GM23338 (cell line): Measurements from ENCODE around the gene ELOVL4. TPM values are rescaled to one million over a fixed set of nuclear protein-coding genes. Genes with fewer than 3 reads are reported as not detected.

Source experiments
- ATAC-seq: fragments of 200-7000 bp; cut with Tn5 transposase; 3 replicates; pipeline ENCODE4 v1.9.1; 2020
- DNase-seq: peaks from one replicate; pipeline ENCODE4 v3.0.0-alpha.2; 2015; ENCODE audit warnings: low spot score
- H2AFZ ChIP-seq: fragments of 200-600 bp; sonication (generic); 2 replicates; pipeline ENCODE4 v1.8.0; 2016; ENCODE audit warnings: antibody characterized with exemption, mild to moderate bottlenecking, moderate library complexity
- H3F3A ChIP-seq: fragments of 200-600 bp; sonication (generic); replicated peaks from 2 replicates; pipeline ENCODE4 v1.8.0; 2017; ENCODE audit warnings: antibody characterized with exemption, mixed run types, low read depth
- H3K27ac ChIP-seq: fragments of 200-600 bp; sonication (generic); 2 replicates; pipeline ENCODE4 v1.6.1; 2016; ENCODE audit warnings: low read depth
- H3K27me3 ChIP-seq: fragments of 200-600 bp; sonication (generic); 2 replicates; pipeline ENCODE4 v1.8.0; 2016; ENCODE audit warnings: mild to moderate bottlenecking, mixed run types, moderate library complexity; ENCODE audit not compliant: insufficient read depth
- H3K36me3 ChIP-seq: fragments of 200-600 bp; sonication (generic); 2 replicates; pipeline ENCODE4 v1.8.0; 2016; ENCODE audit warnings: mild to moderate bottlenecking; ENCODE audit not compliant: insufficient read depth
- H3K4me1 ChIP-seq: fragments of 200-600 bp; sonication (generic); 2 replicates; pipeline ENCODE4 v1.8.0; 2016; ENCODE audit warnings: mild to moderate bottlenecking, moderate library complexity; ENCODE audit not compliant: insufficient read depth
- H3K4me2 ChIP-seq: fragments of 200-600 bp; sonication (generic); 2 replicates; pipeline ENCODE4 v1.7.1; 2017; ENCODE audit warnings: mixed run types
- H3K4me3 ChIP-seq: fragments of 200-600 bp; sonication (generic); 2 replicates; pipeline ENCODE4 v1.6.1; 2016; ENCODE audit warnings: mixed run types
- H3K79me2 ChIP-seq: fragments of 200-600 bp; sonication (generic); replicated peaks from 2 replicates; pipeline ENCODE4 v1.8.0; 2017; ENCODE audit warnings: mild to moderate bottlenecking; ENCODE audit not compliant: insufficient read depth
- H3K9me2 ChIP-seq: fragments of 200-600 bp; sonication (generic); 2 replicates; pipeline ENCODE4 v1.8.0; 2017; ENCODE audit not compliant: insufficient read depth
- H4K20me1 ChIP-seq: fragments of 200-600 bp; sonication (generic); replicated peaks from 2 replicates; pipeline ENCODE4 v1.8.0; 2017; ENCODE audit warnings: mild to moderate bottlenecking; ENCODE audit not compliant: insufficient read depth
- H3K27ac Mint-ChIP-seq: 2 replicates; pipeline ENCODE4 v1.8.0; 2020; ENCODE audit warnings: inconsistent platforms, mild to moderate bottlenecking, moderate library complexity, mixed read lengths
- H3K27me3 Mint-ChIP-seq: 3 replicates; pipeline ENCODE4 v1.8.0; 2022; ENCODE audit warnings: low read depth, mild to moderate bottlenecking, moderate library complexity, mixed read lengths, inconsistent platforms; ENCODE audit not compliant: insufficient read depth, poor library complexity
- H3K36me3 Mint-ChIP-seq: 3 replicates; pipeline ENCODE4 v1.8.0; 2021; ENCODE audit warnings: low read depth, mild to moderate bottlenecking, inconsistent platforms, moderate library complexity, mixed read lengths
- H3K4me1 Mint-ChIP-seq: 3 replicates; pipeline ENCODE4 v1.8.0; 2020; ENCODE audit warnings: mild to moderate bottlenecking, inconsistent platforms, mixed read lengths
- H3K4me3 Mint-ChIP-seq: 3 replicates; pipeline ENCODE4 v1.8.0; 2021; ENCODE audit warnings: moderate library complexity, mild to moderate bottlenecking, inconsistent platforms, mixed read lengths
- H3K9me3 Mint-ChIP-seq: 3 replicates; pipeline ENCODE4 v1.8.0; 2020; ENCODE audit warnings: moderate library complexity, mild to moderate bottlenecking, inconsistent platforms, mixed read lengths
- CREB1 ChIP-seq: fragments of 250-450 bp; sonication (Bioruptor Pico); IDR thresholded peaks from 2 replicates; pipeline ENCODE4 v1.5.0; 2020; ENCODE audit warnings: low read depth, mild to moderate bottlenecking, moderate library complexity
- EZH2 ChIP-seq: fragments of 200-600 bp; sonication (generic); IDR thresholded peaks from one replicate; pipeline ENCODE4 v1.8.0; 2017; ENCODE audit warnings: antibody characterized with exemption, mild to moderate bottlenecking, low read depth; ENCODE audit not compliant: unreplicated experiment
- EZH2phosphoT487 ChIP-seq: fragments of 200-600 bp; sonication (generic); IDR thresholded peaks from one replicate; pipeline ENCODE4 v1.8.1; 2018; ENCODE audit warnings: antibody characterized with exemption; ENCODE audit not compliant: unreplicated experiment
- JUNB ChIP-seq: IDR thresholded peaks from one replicate; pipeline ENCODE4 v1.6.1; 2016; ENCODE audit warnings: antibody characterized with exemption; ENCODE audit not compliant: unreplicated experiment
- NANOG ChIP-seq: IDR thresholded peaks from 2 replicates; pipeline ENCODE4 v1.6.1; 2016; ENCODE audit warnings: antibody characterized with exemption, borderline replicate concordance
- POLR2AphosphoS5 ChIP-seq: IDR thresholded peaks from 2 replicates; pipeline ENCODE4 v1.6.1; 2016; ENCODE audit warnings: antibody characterized with exemption, low read depth
- STAT1 ChIP-seq: IDR thresholded peaks from one replicate; pipeline ENCODE4 v1.6.1; 2016; ENCODE audit warnings: antibody characterized with exemption; ENCODE audit not compliant: unreplicated experiment
- ZNF114 ChIP-seq: fragments of 250-450 bp; sonication (Bioruptor Pico); IDR thresholded peaks from 2 replicates; pipeline ENCODE4 v1.5.0; 2020; ENCODE audit warnings: mild to moderate bottlenecking, moderate library complexity
- ZNF331 ChIP-seq: fragments of 250-450 bp; sonication (Bioruptor Pico); IDR thresholded peaks from 2 replicates; pipeline ENCODE4 v1.5.0; 2020; ENCODE audit warnings: low read depth, mild to moderate bottlenecking, moderate library complexity
- polyA plus RNA-seq: library from polyadenylated mRNA; unstranded; fragments of >200 nt; fragmentation: Nextera tagmentation; extraction: Ambion mirVana; gene quantifications from 2 replicates; pipeline ENCODE4 v1.2.1, GENCODE V29; 2016
- total RNA-seq: library from RNA; depleted of rRNA; stranded (reverse); fragments of >200 nt; shearing (Covaris generic); gene quantifications from 2 replicates; pipeline ENCODE4 v1.2.3, GENCODE V29; 2014
- TF ChIP-seq, protein P1 (sequence below): IDR thresholded peaks from one replicate; pipeline ENCODE4 v1.6.1; 2018; ENCODE audit warnings: antibody characterized with exemption; ENCODE audit not compliant: unreplicated experiment
- TF ChIP-seq, protein P2 (sequence below), 2 experiments: fragments of 200-600 bp in 1 of 2; sonication (generic) in 1 of 2; conservative IDR thresholded peaks; 2 replicates each; pipeline versions ENCODE4 v1.5.1 to v1.6.1; 2016 to 2017; ENCODE audit warnings: antibody characterized with exemption in 2 of 2, low read depth in 2 of 2, mild to moderate bottlenecking in 2 of 2, moderate library complexity in 1 of 2
- TF ChIP-seq, protein P3 (sequence below): fragments of 250-450 bp; sonication (Bioruptor Pico); IDR thresholded peaks from 2 replicates; pipeline ENCODE4 v1.5.0; 2020; ENCODE audit warnings: mild to moderate bottlenecking, moderate library complexity
- TF ChIP-seq, protein P4 (sequence below): IDR thresholded peaks from 2 replicates; pipeline ENCODE4 v1.6.1; 2016; ENCODE audit warnings: antibody characterized with exemption

The ELOVL4 gene
- total and polyA plus RNA-seq, 2 experiments from 2014 or later: 13.3 to 16.8 TPM

DNA sequence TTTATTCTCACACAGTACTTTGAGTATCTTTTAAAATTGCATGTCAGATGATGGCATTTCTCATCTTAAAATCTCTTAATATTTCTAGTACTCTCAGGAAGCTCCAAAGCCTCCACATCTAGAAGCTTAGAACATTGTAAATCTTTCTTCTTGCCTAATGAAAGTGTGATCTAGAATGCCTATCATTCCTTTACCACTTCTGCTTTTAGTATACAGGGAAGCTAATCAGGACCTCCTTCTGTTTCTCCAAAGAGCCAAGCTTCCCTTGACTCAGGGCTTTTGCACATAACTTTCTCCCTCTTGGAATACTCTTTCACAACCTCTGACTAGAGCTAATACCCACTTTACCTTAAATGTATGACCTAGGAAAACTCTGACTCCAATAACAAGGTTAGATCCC is 7.5 kb upstream of the ELOVL4 start:
- ATAC-seq: no peak
- Histone ChIP-seq H3K4me2 (no peak overlapping the region), H3K9me2 (0 out of 2 replicates have a peak, but pooled peaks cover 8% of the 10 kb centered on the region), H4K20me1 (no peaks in the 10 kb centered on the region), H3K79me2 (no peaks in the 10 kb centered on the region), H3K4me1 (no peaks in the 10 kb centered on the region), H2AFZ (no peak overlapping the region), H3F3A (no peaks in the 10 kb centered on the region), H3K36me3 (no peaks in the 10 kb centered on the region), H3K4me3 (no peak overlapping the region), H3K27me3 (no peaks in the 10 kb centered on the region), H3K27ac (no peak overlapping the region)
- no peaks in the 10 kb centered on the region for H3K4me1 Mint-ChIP-seq
- H3K27ac Mint-ChIP-seq: no peak overlapping the region
- H3K4me3 Mint-ChIP-seq: no peak overlapping the region
- no peak for DNase-seq
- H3K36me3 Mint-ChIP-seq: no peaks in the 10 kb centered on the region; the same call in 2 of the 3 replicates
- peaks cover 2% of the 10 kb centered on the region; the same call in 2 of the 3 replicates for H3K9me3 Mint-ChIP-seq
- H3K27me3 Mint-ChIP-seq: peaks cover 5% of the 10 kb centered on the region
- TF ChIP-seq EZH2 (no peak), ZNF114 (CRISPR knock-in tag) (no peak), JUNB (no peak), NANOG (no peak), POLR2AphosphoS5 (no peak), ZNF331 (CRISPR knock-in tag) (no peak), CREB1 (CRISPR knock-in tag) (no peak), STAT1 (no peak), EZH2phosphoT487 (no peak)
- TF ChIP-seq, protein P1, sequence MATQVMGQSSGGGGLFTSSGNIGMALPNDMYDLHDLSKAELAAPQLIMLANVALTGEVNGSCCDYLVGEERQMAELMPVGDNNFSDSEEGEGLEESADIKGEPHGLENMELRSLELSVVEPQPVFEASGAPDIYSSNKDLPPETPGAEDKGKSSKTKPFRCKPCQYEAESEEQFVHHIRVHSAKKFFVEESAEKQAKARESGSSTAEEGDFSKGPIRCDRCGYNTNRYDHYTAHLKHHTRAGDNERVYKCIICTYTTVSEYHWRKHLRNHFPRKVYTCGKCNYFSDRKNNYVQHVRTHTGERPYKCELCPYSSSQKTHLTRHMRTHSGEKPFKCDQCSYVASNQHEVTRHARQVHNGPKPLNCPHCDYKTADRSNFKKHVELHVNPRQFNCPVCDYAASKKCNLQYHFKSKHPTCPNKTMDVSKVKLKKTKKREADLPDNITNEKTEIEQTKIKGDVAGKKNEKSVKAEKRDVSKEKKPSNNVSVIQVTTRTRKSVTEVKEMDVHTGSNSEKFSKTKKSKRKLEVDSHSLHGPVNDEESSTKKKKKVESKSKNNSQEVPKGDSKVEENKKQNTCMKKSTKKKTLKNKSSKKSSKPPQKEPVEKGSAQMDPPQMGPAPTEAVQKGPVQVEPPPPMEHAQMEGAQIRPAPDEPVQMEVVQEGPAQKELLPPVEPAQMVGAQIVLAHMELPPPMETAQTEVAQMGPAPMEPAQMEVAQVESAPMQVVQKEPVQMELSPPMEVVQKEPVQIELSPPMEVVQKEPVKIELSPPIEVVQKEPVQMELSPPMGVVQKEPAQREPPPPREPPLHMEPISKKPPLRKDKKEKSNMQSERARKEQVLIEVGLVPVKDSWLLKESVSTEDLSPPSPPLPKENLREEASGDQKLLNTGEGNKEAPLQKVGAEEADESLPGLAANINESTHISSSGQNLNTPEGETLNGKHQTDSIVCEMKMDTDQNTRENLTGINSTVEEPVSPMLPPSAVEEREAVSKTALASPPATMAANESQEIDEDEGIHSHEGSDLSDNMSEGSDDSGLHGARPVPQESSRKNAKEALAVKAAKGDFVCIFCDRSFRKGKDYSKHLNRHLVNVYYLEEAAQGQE: no peak
- TF ChIP-seq, protein P2, sequence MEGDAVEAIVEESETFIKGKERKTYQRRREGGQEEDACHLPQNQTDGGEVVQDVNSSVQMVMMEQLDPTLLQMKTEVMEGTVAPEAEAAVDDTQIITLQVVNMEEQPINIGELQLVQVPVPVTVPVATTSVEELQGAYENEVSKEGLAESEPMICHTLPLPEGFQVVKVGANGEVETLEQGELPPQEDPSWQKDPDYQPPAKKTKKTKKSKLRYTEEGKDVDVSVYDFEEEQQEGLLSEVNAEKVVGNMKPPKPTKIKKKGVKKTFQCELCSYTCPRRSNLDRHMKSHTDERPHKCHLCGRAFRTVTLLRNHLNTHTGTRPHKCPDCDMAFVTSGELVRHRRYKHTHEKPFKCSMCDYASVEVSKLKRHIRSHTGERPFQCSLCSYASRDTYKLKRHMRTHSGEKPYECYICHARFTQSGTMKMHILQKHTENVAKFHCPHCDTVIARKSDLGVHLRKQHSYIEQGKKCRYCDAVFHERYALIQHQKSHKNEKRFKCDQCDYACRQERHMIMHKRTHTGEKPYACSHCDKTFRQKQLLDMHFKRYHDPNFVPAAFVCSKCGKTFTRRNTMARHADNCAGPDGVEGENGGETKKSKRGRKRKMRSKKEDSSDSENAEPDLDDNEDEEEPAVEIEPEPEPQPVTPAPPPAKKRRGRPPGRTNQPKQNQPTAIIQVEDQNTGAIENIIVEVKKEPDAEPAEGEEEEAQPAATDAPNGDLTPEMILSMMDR (conservative IDR thresholded peaks at IDR 0.05; ENCODE audit: low read depth in 2 of 2): no peak
- TF ChIP-seq, protein P3, sequence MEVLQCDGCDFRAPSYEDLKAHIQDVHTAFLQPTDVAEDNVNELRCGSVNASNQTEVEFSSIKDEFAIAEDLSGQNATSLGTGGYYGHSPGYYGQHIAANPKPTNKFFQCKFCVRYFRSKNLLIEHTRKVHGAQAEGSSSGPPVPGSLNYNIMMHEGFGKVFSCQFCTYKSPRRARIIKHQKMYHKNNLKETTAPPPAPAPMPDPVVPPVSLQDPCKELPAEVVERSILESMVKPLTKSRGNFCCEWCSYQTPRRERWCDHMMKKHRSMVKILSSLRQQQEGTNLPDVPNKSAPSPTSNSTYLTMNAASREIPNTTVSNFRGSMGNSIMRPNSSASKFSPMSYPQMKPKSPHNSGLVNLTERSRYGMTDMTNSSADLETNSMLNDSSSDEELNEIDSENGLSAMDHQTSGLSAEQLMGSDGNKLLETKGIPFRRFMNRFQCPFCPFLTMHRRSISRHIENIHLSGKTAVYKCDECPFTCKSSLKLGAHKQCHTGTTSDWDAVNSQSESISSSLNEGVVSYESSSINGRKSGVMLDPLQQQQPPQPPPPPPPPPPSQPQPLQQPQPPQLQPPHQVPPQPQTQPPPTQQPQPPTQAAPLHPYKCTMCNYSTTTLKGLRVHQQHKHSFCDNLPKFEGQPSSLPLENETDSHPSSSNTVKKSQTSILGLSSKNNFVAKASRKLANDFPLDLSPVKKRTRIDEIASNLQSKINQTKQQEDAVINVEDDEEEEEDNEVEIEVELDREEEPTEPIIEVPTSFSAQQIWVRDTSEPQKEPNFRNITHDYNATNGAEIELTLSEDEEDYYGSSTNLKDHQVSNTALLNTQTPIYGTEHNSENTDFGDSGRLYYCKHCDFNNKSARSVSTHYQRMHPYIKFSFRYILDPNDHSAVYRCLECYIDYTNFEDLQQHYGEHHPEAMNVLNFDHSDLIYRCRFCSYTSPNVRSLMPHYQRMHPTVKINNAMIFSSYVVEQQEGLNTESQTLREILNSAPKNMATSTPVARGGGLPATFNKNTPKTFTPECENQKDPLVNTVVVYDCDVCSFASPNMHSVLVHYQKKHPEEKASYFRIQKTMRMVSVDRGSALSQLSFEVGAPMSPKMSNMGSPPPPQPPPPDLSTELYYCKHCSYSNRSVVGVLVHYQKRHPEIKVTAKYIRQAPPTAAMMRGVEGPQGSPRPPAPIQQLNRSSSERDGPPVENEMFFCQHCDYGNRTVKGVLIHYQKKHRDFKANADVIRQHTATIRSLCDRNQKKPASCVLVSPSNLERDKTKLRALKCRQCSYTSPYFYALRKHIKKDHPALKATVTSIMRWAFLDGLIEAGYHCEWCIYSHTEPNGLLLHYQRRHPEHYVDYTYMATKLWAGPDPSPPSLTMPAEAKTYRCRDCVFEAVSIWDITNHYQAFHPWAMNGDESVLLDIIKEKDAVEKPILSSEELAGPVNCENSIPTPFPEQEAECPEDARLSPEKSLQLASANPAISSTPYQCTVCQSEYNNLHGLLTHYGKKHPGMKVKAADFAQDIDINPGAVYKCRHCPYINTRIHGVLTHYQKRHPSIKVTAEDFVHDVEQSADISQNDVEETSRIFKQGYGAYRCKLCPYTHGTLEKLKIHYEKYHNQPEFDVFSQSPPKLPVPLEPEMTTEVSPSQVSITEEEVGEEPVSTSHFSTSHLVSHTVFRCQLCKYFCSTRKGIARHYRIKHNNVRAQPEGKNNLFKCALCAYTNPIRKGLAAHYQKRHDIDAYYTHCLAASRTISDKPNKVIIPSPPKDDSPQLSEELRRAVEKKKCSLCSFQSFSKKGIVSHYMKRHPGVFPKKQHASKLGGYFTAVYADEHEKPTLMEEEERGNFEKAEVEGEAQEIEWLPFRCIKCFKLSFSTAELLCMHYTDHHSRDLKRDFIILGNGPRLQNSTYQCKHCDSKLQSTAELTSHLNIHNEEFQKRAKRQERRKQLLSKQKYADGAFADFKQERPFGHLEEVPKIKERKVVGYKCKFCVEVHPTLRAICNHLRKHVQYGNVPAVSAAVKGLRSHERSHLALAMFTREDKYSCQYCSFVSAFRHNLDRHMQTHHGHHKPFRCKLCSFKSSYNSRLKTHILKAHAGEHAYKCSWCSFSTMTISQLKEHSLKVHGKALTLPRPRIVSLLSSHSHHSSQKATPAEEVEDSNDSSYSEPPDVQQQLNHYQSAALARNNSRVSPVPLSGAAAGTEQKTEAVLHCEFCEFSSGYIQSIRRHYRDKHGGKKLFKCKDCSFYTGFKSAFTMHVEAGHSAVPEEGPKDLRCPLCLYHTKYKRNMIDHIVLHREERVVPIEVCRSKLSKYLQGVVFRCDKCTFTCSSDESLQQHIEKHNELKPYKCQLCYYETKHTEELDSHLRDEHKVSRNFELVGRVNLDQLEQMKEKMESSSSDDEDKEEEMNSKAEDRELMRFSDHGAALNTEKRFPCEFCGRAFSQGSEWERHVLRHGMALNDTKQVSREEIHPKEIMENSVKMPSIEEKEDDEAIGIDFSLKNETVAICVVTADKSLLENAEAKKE (CRISPR knock-in tag): no peak
- TF ChIP-seq, protein P4, sequence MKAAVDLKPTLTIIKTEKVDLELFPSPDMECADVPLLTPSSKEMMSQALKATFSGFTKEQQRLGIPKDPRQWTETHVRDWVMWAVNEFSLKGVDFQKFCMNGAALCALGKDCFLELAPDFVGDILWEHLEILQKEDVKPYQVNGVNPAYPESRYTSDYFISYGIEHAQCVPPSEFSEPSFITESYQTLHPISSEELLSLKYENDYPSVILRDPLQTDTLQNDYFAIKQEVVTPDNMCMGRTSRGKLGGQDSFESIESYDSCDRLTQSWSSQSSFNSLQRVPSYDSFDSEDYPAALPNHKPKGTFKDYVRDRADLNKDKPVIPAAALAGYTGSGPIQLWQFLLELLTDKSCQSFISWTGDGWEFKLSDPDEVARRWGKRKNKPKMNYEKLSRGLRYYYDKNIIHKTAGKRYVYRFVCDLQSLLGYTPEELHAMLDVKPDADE: no peak
